ENCODE results near the gene EPX. TPM values are rescaled to one million over a fixed set of nuclear protein-coding genes. Genes with fewer than 3 reads are reported as not detected.

Gene EPX
- total RNA-seq, 1 experiment from 2014 or later: not detected

DNA sequence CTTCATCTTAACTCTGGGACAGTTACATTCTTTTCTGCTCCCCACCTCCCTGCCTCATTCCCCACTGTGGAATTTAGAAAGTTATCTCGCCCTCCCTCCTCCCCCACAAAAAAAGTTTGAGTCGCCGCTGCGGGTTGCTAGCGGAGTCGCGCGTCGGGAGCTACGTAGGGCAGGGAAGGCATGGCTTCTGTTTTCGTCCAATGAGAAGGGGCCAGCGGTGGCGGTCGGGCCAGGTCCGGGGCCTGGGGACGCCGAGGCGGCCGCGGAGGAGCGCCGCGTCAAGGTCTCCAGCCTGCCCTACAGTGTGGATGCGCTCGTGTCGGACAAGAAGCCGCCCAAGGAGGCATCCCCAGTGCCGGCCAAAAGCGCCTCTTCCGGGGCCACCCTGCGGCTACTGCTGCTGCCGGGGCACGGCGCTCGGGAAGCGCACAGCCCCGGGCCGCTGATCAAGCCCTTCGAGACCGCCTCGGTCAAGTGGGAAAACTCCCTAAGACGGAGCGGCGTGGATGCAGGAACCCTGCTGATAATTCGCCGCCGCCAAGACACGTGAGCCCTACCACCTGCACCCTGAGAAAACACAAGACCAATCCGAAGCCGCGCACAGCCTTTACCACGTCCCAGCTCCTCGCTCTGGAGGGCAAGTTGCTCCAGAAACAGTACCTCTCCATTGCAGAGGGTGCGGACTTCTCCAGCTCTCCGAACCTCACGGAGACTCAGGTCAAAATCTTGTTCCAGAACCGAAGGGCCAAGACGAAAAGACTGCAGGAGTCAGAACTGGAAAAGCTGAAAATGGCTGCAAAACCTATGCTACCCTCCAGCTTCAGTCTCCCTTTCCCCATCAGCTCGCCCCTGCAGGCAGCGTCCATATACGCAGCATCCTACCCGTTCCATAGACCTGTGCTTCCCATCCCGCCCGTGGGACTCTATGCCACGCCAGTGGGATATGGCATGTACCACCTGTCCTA is 35.4 kb upstream of the EPX start:
- Mint-ChIP-seq H3K27ac (peak overlapping the region in 2 of 3 experiments; percentile 12 to 81; a peak in 2 of 7 replicates), H3K27me3 (ENCODE audit: low read depth) (peaks cover 86% of the 10 kb centered on the region), H3K4me1 (peaks cover 6 to 7% of the 10 kb centered on the region in 2 experiments), H3K36me3 (ENCODE audit: insufficient read depth in 1 of 3, low read depth in 3 of 3) (no peaks in the 10 kb centered on the region; a peak in 1 of 7 replicates), H3K9me3 (no peaks in the 10 kb centered on the region), H3K4me3 (peak overlapping the region; percentile 72 to 88)
- Histone ChIP-seq H3K4me2 (ENCODE audit: insufficient read depth, insufficient read length, low read length) (peak overlapping the region; percentile 82), H4K8ac (replicated peaks; ENCODE audit: insufficient read length, low read depth, low read length) (no peak overlapping the region), H3K23me2 (ENCODE audit: insufficient read length, low read depth, low read length, poor library complexity, severe bottlenecking) (peaks cover 11% of the 10 kb centered on the region), H4K5ac (ENCODE audit: insufficient read length, low read depth, low read length) (no peak overlapping the region), H3K4me1 (ENCODE audit: insufficient read depth, low read length) (no peaks in the 10 kb centered on the region; the same call in 1 of the 2 replicates), H2BK12ac (ENCODE audit: insufficient read length, low read depth, low read length) (no peak overlapping the region), H3K27me3 (ENCODE audit: insufficient read depth, low read length) (no peaks in the 10 kb centered on the region; the same call in 1 of the 2 replicates), H3K14ac (ENCODE audit: insufficient read depth, low read length) (peak overlapping the region; percentile 94), H2BK120ac (ENCODE audit: low read depth, low read length, poor library complexity, severe bottlenecking) (no peak overlapping the region), H3T11ph (ENCODE audit: low read length) (no peak overlapping the region), H3K9ac (ENCODE audit: extremely low read depth, insufficient read length, low read length) (peak overlapping the region; percentile 46), H2AK5ac (ENCODE audit: insufficient read length, low read length) (no peak overlapping the region), H3K79me1 (ENCODE audit: insufficient read depth, low read depth, low read length, poor library complexity, severe bottlenecking) (no peaks in the 10 kb centered on the region), H3K27ac (ENCODE audit: insufficient read length, low read depth, low read length) (no peak overlapping the region), H3K56ac (ENCODE audit: insufficient read length, low read depth, low read length) (no peak overlapping the region), H2BK15ac (ENCODE audit: low read depth, low read length) (no peak overlapping the region), H4K20me1 (ENCODE audit: control insufficient read depth, insufficient read depth, insufficient read length) (no peaks in the 10 kb centered on the region), H3K18ac (ENCODE audit: insufficient read length, low read depth, low read length) (peak overlapping the region; percentile 92), H2BK20ac (ENCODE audit: low read depth, low read length, poor library complexity, severe bottlenecking) (no peak overlapping the region), H3K23ac (ENCODE audit: insufficient read length, low read depth, low read length) (no peak overlapping the region), H3K79me2 (ENCODE audit: insufficient read depth, low read length) (no peaks in the 10 kb centered on the region), H3K4ac (ENCODE audit: low read depth, low read length) (no peak overlapping the region), H2AFZ (ENCODE audit: low read length) (peak overlapping the region; percentile 92), H2BK5ac (ENCODE audit: insufficient read length, low read length) (no peak overlapping the region), H4K91ac (ENCODE audit: insufficient read length, low read depth, low read length) (no peak overlapping the region), H3K9me3 (ENCODE audit: control insufficient read depth, low read depth, low read length) (no peaks in the 10 kb centered on the region)
- peak; percentile 86 for DNase-seq
- TF ChIP-seq, protein P1, sequence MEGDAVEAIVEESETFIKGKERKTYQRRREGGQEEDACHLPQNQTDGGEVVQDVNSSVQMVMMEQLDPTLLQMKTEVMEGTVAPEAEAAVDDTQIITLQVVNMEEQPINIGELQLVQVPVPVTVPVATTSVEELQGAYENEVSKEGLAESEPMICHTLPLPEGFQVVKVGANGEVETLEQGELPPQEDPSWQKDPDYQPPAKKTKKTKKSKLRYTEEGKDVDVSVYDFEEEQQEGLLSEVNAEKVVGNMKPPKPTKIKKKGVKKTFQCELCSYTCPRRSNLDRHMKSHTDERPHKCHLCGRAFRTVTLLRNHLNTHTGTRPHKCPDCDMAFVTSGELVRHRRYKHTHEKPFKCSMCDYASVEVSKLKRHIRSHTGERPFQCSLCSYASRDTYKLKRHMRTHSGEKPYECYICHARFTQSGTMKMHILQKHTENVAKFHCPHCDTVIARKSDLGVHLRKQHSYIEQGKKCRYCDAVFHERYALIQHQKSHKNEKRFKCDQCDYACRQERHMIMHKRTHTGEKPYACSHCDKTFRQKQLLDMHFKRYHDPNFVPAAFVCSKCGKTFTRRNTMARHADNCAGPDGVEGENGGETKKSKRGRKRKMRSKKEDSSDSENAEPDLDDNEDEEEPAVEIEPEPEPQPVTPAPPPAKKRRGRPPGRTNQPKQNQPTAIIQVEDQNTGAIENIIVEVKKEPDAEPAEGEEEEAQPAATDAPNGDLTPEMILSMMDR (conservative IDR thresholded peaks at IDR 0.05): peak; percentile 38
- whole genome bisulfite sequencing (ENCODE audit: extremely low coverage, insufficient read length, low lambda C conversion rate): no CpG with 5 or more reads among the region's 65 CpGs

All from H9 (cell line).